Measurements from ENCODE around the gene DONSON.
"Not testable (repeated sequence)": the region's sequence is repeated elsewhere in the genome, so short reads cannot be mapped to it uniquely, and the experiment has no call there.

DONSON gene

DNA sequence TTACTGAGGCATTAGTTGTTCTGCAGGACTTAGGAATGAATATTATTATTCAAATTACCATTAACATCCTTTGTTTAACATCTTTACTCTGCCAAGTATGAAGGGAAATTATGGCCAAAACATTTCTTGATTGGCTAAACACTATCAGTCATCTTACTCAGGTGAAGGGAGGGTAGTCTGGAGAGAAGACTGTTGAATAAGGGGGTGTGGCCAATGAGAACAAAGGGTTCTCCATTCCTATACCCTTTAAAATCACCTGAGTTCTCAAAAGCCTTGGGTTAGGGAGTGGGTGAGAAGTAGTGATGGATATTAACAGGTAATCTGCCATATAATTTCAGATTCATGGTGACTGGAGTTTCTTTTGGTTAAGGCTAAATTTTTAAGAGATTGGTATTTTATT is 33.8 kb upstream of the DONSON start:
- H3K9me3 ChIP-seq (ENCODE audit: insufficient read depth, low read length), result no peaks in the 10 kb centered on the region
- H3F3A ChIP-seq (ENCODE audit: insufficient read depth), result peaks cover 5% of the 10 kb centered on the region; the same call in 1 of the 2 replicates
- no peak overlapping the region for H3K27ac ChIP-seq (ENCODE audit: low read depth, low read length)
- no peak overlapping the region for H3K4me3 ChIP-seq (ENCODE audit: insufficient read depth, low read length, poor library complexity, severe bottlenecking)
- H3K9me2 ChIP-seq (replicated peaks; ENCODE audit: insufficient read depth, low read length), result no peaks in the 10 kb centered on the region
- H3K4me2 ChIP-seq (ENCODE audit: low read depth, low read length, poor library complexity, severe bottlenecking), result no peak overlapping the region
- no peak overlapping the region for H3K9ac ChIP-seq (ENCODE audit: low read length)
- no peaks in the 10 kb centered on the region for H4K20me1 ChIP-seq (ENCODE audit: low read depth, low read length)
- no peaks in the 10 kb centered on the region for H3K79me2 ChIP-seq (ENCODE audit: insufficient read depth, low read length)
- TF ChIP-seq, protein P1, sequence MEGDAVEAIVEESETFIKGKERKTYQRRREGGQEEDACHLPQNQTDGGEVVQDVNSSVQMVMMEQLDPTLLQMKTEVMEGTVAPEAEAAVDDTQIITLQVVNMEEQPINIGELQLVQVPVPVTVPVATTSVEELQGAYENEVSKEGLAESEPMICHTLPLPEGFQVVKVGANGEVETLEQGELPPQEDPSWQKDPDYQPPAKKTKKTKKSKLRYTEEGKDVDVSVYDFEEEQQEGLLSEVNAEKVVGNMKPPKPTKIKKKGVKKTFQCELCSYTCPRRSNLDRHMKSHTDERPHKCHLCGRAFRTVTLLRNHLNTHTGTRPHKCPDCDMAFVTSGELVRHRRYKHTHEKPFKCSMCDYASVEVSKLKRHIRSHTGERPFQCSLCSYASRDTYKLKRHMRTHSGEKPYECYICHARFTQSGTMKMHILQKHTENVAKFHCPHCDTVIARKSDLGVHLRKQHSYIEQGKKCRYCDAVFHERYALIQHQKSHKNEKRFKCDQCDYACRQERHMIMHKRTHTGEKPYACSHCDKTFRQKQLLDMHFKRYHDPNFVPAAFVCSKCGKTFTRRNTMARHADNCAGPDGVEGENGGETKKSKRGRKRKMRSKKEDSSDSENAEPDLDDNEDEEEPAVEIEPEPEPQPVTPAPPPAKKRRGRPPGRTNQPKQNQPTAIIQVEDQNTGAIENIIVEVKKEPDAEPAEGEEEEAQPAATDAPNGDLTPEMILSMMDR (IDR thresholded peaks at IDR 0.05; ENCODE audit: insufficient read depth, low read length, poor library complexity, severe bottlenecking), result no peak
- no peak for TF ChIP-seq EZH2phosphoT487 (conservative IDR thresholded peaks at IDR 0.05; ENCODE audit: low read length)
- H3K27me3 ChIP-seq (ENCODE audit: low read length), result no peaks in the 10 kb centered on the region
- H2AFZ ChIP-seq (ENCODE audit: low read depth, low read length, severe bottlenecking), result no peak overlapping the region
- peaks cover 2% of the 10 kb centered on the region; the same call in 1 of the 2 replicates for H3K36me3 ChIP-seq (ENCODE audit: low read length)

DNA sequence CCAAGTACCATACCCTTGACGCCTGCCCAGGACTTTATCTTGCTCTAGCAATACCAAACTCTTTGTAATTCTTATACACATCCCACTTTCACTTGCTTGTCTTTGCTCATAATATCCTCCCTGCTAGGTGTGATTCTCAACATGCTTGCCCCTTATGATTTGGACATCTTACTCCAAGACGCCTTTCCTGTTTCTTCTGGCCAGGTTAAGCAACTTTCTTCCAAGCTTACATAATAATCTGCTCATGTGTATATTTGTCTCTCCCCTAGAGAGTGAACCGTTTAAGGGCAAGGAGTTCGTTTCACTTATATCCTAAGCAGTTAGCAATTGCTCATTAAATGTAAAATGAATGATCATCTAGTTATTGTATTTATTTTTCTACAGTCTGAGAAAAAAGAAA is 31.2 kb upstream of the DONSON start:
- H2AFZ ChIP-seq (ENCODE audit: low read depth, low read length, severe bottlenecking), result no peak overlapping the region
- H3K27me3 ChIP-seq (ENCODE audit: low read length), result no peaks in the 10 kb centered on the region
- no peak for TF ChIP-seq EZH2phosphoT487 (conservative IDR thresholded peaks at IDR 0.05; ENCODE audit: low read length)
- H3K9me3 ChIP-seq (ENCODE audit: insufficient read depth, low read length), result no peaks in the 10 kb centered on the region
- no peaks in the 10 kb centered on the region for H3K79me2 ChIP-seq (ENCODE audit: insufficient read depth, low read length)
- no peaks in the 10 kb centered on the region for H3K9me2 ChIP-seq (replicated peaks; ENCODE audit: insufficient read depth, low read length)
- no peak overlapping the region for H3K27ac ChIP-seq (ENCODE audit: low read depth, low read length)
- H4K20me1 ChIP-seq (ENCODE audit: low read depth, low read length), result no peaks in the 10 kb centered on the region
- H3F3A ChIP-seq (ENCODE audit: insufficient read depth), result peaks cover 5% of the 10 kb centered on the region; the same call in 1 of the 2 replicates
- H3K4me3 ChIP-seq (ENCODE audit: insufficient read depth, low read length, poor library complexity, severe bottlenecking), result no peak overlapping the region
- H3K4me2 ChIP-seq (ENCODE audit: low read depth, low read length, poor library complexity, severe bottlenecking), result no peak overlapping the region
- peaks cover 2% of the 10 kb centered on the region; the same call in 1 of the 2 replicates for H3K36me3 ChIP-seq (ENCODE audit: low read length)
- H3K9ac ChIP-seq (ENCODE audit: low read length), result no peak overlapping the region

DNA sequence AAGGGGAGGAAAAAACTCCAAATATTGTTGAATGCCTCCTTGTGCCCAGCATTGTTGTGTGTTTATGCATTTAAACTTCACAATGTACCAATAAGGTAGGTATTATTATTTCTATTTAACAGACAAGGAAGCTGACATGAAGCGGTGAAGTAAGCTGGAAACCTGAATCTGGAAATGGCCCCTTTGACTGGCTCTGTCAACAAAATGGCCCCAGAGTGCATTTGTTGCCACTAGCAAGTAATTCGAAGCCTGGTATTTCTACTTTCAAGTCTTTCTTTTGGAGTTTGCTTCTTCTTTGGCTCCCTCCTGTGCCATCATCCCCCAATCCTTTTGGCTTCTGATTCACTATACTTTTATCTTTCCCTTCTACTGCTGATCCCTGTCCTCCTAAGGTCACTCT is 29.9 kb upstream of the DONSON start:
- no peak overlapping the region for H2AFZ ChIP-seq (ENCODE audit: low read depth, low read length, severe bottlenecking)
- H3K9me2 ChIP-seq (replicated peaks; ENCODE audit: insufficient read depth, low read length), result no peaks in the 10 kb centered on the region
- no peak overlapping the region for H3K4me3 ChIP-seq (ENCODE audit: insufficient read depth, low read length, poor library complexity, severe bottlenecking)
- TF ChIP-seq, protein P1 (IDR thresholded peaks at IDR 0.05; ENCODE audit: insufficient read depth, low read length, poor library complexity, severe bottlenecking), result no peak
- TF ChIP-seq EZH2phosphoT487 (conservative IDR thresholded peaks at IDR 0.05; ENCODE audit: low read length), result no peak
- H4K20me1 ChIP-seq (ENCODE audit: low read depth, low read length), result no peaks in the 10 kb centered on the region
- peaks cover 5% of the 10 kb centered on the region; the same call in 1 of the 2 replicates for H3F3A ChIP-seq (ENCODE audit: insufficient read depth)
- H3K79me2 ChIP-seq (ENCODE audit: insufficient read depth, low read length), result no peaks in the 10 kb centered on the region
- no peak overlapping the region for H3K9ac ChIP-seq (ENCODE audit: low read length)
- H3K9me3 ChIP-seq (ENCODE audit: insufficient read depth, low read length), result no peaks in the 10 kb centered on the region
- H3K27ac ChIP-seq (ENCODE audit: low read depth, low read length), result no peak overlapping the region
- no peaks in the 10 kb centered on the region; the same call in 1 of the 2 replicates for H3K36me3 ChIP-seq (ENCODE audit: low read length)
- no peak overlapping the region for H3K4me2 ChIP-seq (ENCODE audit: low read depth, low read length, poor library complexity, severe bottlenecking)
- H3K27me3 ChIP-seq (ENCODE audit: low read length), result no peaks in the 10 kb centered on the region

DNA sequence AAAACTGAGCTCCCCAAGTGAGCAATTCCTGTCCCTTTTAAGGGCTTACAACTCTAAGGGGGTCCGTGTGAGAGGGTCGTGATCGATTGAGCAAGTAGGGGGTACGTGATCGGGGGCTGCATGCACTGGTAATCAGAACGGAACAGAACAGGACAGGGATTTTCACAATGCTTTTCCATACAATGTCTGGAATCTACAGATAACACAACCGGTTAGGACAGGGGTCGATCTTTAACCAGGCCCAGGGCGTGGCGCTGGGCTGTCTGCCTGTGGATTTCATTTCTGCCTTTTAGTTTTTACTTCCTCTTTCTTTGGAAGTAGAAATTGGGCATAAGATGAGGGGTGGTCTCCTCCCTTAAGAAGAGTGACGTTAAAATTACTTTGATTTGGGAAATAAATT is 29.1 kb upstream of the DONSON start:
- not testable (repeated sequence) for H3K9me2 ChIP-seq (replicated peaks; ENCODE audit: insufficient read depth, low read length); H3F3A ChIP-seq (ENCODE audit: insufficient read depth); H3K9ac ChIP-seq (ENCODE audit: low read length); H3K27ac ChIP-seq (ENCODE audit: low read depth, low read length); H3K4me2 ChIP-seq (ENCODE audit: low read depth, low read length, poor library complexity, severe bottlenecking); H3K27me3 ChIP-seq (ENCODE audit: low read length); H3K9me3 ChIP-seq (ENCODE audit: insufficient read depth, low read length); H3K4me3 ChIP-seq (ENCODE audit: insufficient read depth, low read length, poor library complexity, severe bottlenecking); H3K79me2 ChIP-seq (ENCODE audit: insufficient read depth, low read length); H3K36me3 ChIP-seq (ENCODE audit: low read length); H2AFZ ChIP-seq (ENCODE audit: low read depth, low read length, severe bottlenecking); H4K20me1 ChIP-seq (ENCODE audit: low read depth, low read length)
